Tibial artery (tissue), 4 donors: ENCODE data around the gene OPRL1.

Experiments used
- DNase-seq, 2 donors: peaks; one replicate each; pipeline ENCODE4 v3.0.0-alpha.2; 2019
- H3K27ac ChIP-seq, 2 donors: fragments of 200-600 bp; sonication (generic) in 1 of 2; 1 replicate in 1 of 2; 2 replicates in 1 of 2; pipeline ENCODE4 v1.5.1; 2018 to 2019; ENCODE audit warnings: mild to moderate bottlenecking in 1 of 2
- H3K27me3 ChIP-seq, 2 donors: fragments of 200-600 bp; sonication (generic) in 1 of 2; one replicate each; pipeline versions ENCODE4 v1.5.1 to v1.6.0; 2016 to 2019
- H3K36me3 ChIP-seq, 3 donors: fragments of 200-600 bp; sonication (generic) in 2 of 3; one replicate each; pipeline ENCODE4 v1.5.1; 2016 to 2019; ENCODE audit warnings: mild to moderate bottlenecking in 2 of 3
- H3K4me1 ChIP-seq, 4 donors: fragments of 200-600 bp; sonication (generic) in 2 of 4; 1 replicate in 3 of 4; 2 replicates in 1 of 4; pipeline ENCODE4 v1.5.1; 2016 to 2019
- H3K4me3 ChIP-seq, 2 donors: fragments of 200-600 bp; sonication (generic) in 1 of 2; 1 replicate in 1 of 2; 2 replicates in 1 of 2; pipeline ENCODE4 v1.5.1; 2018 to 2019; ENCODE audit warnings: mild to moderate bottlenecking in 2 of 2
- H3K9me3 ChIP-seq, 3 donors: fragments of 200-600 bp; sonication (generic) in 1 of 3; one replicate each; pipeline ENCODE4 v1.5.1; 2016 to 2019
- CTCF ChIP-seq, 2 experiments: fragments of 200-600 bp in 1 of 2; fragments of 450-650 bp in 1 of 2; IDR thresholded peaks; one replicate each; pipeline ENCODE4 v1.5.1; 2017 to 2019; ENCODE audit warnings: antibody characterized with exemption in 2 of 2, mild to moderate bottlenecking in 1 of 2, moderate library complexity in 1 of 2
- intact Hi-C: fragments of 100-400 bp; cut with DNase I; formaldehyde crosslinking; loops from one replicate; pipeline ENCODE4 v1.15.0; 2023; ENCODE audit warnings: low total_unique reads

Gene OPRL1

GRCh38 chr20:64075556-64075955, 4.3 kb upstream of the OPRL1 start:
- H3K36me3 ChIP-seq, result peaks cover 0 to 44% (median 23%) of the 10 kb centered on the region in 3 donors
- no peak overlapping the region for H3K4me3 ChIP-seq
- intact Hi-C loops, result no loop called here
- H3K27ac ChIP-seq, result no peak overlapping the region
- DNase-seq, result no peak
- no peak for TF ChIP-seq CTCF (IDR thresholded peaks at IDR 0.05)
- peaks cover 0 to 38% (median 33%) of the 10 kb centered on the region in 4 donors for H3K4me1 ChIP-seq
- H3K9me3 ChIP-seq, result no peaks in the 10 kb centered on the region
- no peaks in the 10 kb centered on the region for H3K27me3 ChIP-seq

- DNase-seq, result no peak
- Histone ChIP-seq H3K4me3 (peak overlapping the region in 1 of 2 donors; percentile 16), H3K27ac (no peak overlapping the region), H3K9me3 (no peaks in the 10 kb centered on the region), H3K36me3 (peaks cover 0 to 38% (median 22%) of the 10 kb centered on the region in 3 donors), H3K4me1 (peaks cover 0 to 41% (median 33%) of the 10 kb centered on the region in 4 donors), H3K27me3 (no peaks in the 10 kb centered on the region)
- TF ChIP-seq CTCF (IDR thresholded peaks at IDR 0.05), result no peak
- intact Hi-C loops, result no loop called here
Measured at GRCh38 chr20:64076061-64076997, 3.6 kb upstream of the OPRL1 start.

GRCh38 chr20:64077094-64077493, 2.8 kb upstream of the OPRL1 start:
- Histone ChIP-seq H3K36me3 (peaks cover 0 to 30% (median 22%) of the 10 kb centered on the region in 3 donors), H3K4me1 (peaks cover 0 to 41% (median 33%) of the 10 kb centered on the region in 4 donors), H3K27ac (peak overlapping the region in 1 of 2 donors; percentile 31), H3K9me3 (no peaks in the 10 kb centered on the region), H3K4me3 (peak overlapping the region; percentile 65 to 68), H3K27me3 (no peaks in the 10 kb centered on the region)
- no peak for DNase-seq
- TF ChIP-seq CTCF (IDR thresholded peaks at IDR 0.05), result no peak
- intact Hi-C loops, result no loop called here

- Histone ChIP-seq H3K4me1 (peaks cover 0 to 45% (median 33%) of the 10 kb centered on the region in 4 donors), H3K27me3 (no peaks in the 10 kb centered on the region), H3K36me3 (peaks cover 0 to 26% (median 22%) of the 10 kb centered on the region in 3 donors), H3K9me3 (no peaks in the 10 kb centered on the region), H3K27ac (peak overlapping the region; percentile 31 to 80), H3K4me3 (peak overlapping the region; percentile 65 to 68)
- DNase-seq, result no peak
- TF ChIP-seq CTCF (IDR thresholded peaks at IDR 0.05), result no peak
- intact Hi-C loops, result no loop called here
Measured at GRCh38 chr20:64077541-64077875, 2.4 kb upstream of the OPRL1 start.

GRCh38 chr20:64077876-64078551, 1.9 kb upstream of the OPRL1 start:
- no peaks in the 10 kb centered on the region for H3K27me3 ChIP-seq
- H3K4me1 ChIP-seq, result peaks cover 0 to 47% (median 34%) of the 10 kb centered on the region in 4 donors
- peaks cover 0 to 22% (median 21%) of the 10 kb centered on the region in 3 donors for H3K36me3 ChIP-seq
- H3K9me3 ChIP-seq, result no peaks in the 10 kb centered on the region
- intact Hi-C loops, result no loop called here
- no peak for DNase-seq
- H3K27ac ChIP-seq, result peak overlapping the region; percentile 69 to 80
- no peak for TF ChIP-seq CTCF (IDR thresholded peaks at IDR 0.05)
- H3K4me3 ChIP-seq, result peak overlapping the region; percentile 65 to 68
